C4-2B (cell line): ENCODE data around the gene AGO1.

ENCODE experiments used
- CTCF ChIP-seq: fragments of 450-650 bp; conservative IDR thresholded peaks from 2 replicates; pipeline ENCODE4 v1.5.1; 2017; ENCODE audit warnings: mild to moderate bottlenecking
- ZFX ChIP-seq: fragments of 450-650 bp; IDR thresholded peaks from 2 replicates; pipeline ENCODE4 v1.6.1; 2017

GRCh38 chr1:35958558-35958957 is 75.5 kb downstream of the AGO1 start:
- TF ChIP-seq CTCF (no peak), ZFX (no peak)
